Measurements from ENCODE around the gene TRAPPC2L.

DNA sequence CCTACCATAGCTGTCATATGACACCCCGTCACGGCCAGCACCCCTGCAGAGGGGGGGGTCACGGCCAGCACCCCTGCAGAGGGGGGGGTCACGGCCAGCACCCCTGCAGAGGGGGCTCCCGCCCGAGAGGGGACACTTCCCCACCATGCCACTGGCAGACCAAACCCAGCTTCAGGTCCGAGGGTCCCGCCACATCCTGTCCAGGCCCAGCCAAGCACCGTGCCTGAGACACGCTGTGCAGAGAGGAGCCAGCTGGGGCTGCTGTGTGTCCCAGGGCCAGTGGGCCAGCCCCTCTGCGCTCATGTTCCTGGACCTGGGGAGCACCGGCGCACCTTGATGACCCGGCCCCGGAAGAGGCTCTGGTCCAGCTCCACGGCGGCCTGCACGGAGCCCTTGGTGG lies 7.6 kb downstream of the TRAPPC2L start:
- no peak for TF ChIP-seq CTCF (IDR thresholded peaks at IDR 0.05 in 8 of 11, conservative IDR thresholded peaks at IDR 0.05 in 3 of 11)
- no peak for TF ChIP-seq POLR2AphosphoS5 (IDR thresholded peaks at IDR 0.05)
- TF ChIP-seq POLR2A (IDR thresholded peaks at IDR 0.05): no peak
